ENCODE data around the gene STAC2.

Gene STAC2

GRCh38 chr17:39187152-39187830 is 38.5 kb downstream of the STAC2 start:
- no peaks in the 10 kb centered on the region for H3K79me2 ChIP-seq (ENCODE audit: insufficient read depth, low read length)
- no peak overlapping the region for H3K4me2 ChIP-seq (ENCODE audit: low read depth, low read length, poor library complexity, severe bottlenecking)
- no peak overlapping the region for H3K4me3 ChIP-seq (ENCODE audit: insufficient read depth, low read length, poor library complexity, severe bottlenecking)
- H3F3A ChIP-seq (ENCODE audit: insufficient read depth): no peaks in the 10 kb centered on the region
- TF ChIP-seq, protein P1, sequence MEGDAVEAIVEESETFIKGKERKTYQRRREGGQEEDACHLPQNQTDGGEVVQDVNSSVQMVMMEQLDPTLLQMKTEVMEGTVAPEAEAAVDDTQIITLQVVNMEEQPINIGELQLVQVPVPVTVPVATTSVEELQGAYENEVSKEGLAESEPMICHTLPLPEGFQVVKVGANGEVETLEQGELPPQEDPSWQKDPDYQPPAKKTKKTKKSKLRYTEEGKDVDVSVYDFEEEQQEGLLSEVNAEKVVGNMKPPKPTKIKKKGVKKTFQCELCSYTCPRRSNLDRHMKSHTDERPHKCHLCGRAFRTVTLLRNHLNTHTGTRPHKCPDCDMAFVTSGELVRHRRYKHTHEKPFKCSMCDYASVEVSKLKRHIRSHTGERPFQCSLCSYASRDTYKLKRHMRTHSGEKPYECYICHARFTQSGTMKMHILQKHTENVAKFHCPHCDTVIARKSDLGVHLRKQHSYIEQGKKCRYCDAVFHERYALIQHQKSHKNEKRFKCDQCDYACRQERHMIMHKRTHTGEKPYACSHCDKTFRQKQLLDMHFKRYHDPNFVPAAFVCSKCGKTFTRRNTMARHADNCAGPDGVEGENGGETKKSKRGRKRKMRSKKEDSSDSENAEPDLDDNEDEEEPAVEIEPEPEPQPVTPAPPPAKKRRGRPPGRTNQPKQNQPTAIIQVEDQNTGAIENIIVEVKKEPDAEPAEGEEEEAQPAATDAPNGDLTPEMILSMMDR (IDR thresholded peaks at IDR 0.05; ENCODE audit: insufficient read depth, low read length, poor library complexity, severe bottlenecking): no peak
- TF ChIP-seq EZH2phosphoT487 (conservative IDR thresholded peaks at IDR 0.05; ENCODE audit: low read length): no peak
- no peaks in the 10 kb centered on the region for H3K27me3 ChIP-seq (ENCODE audit: low read length)
- H4K20me1 ChIP-seq (ENCODE audit: low read depth, low read length): no peaks in the 10 kb centered on the region
- no peaks in the 10 kb centered on the region for H3K9me2 ChIP-seq (replicated peaks; ENCODE audit: insufficient read depth, low read length)
- H3K27ac ChIP-seq (ENCODE audit: low read depth, low read length): no peak overlapping the region
- no peak overlapping the region for H2AFZ ChIP-seq (ENCODE audit: low read depth, low read length, severe bottlenecking)
- H3K9ac ChIP-seq (ENCODE audit: low read length): no peak overlapping the region
- H3K36me3 ChIP-seq (ENCODE audit: low read length): no peaks in the 10 kb centered on the region
- no peaks in the 10 kb centered on the region for H3K9me3 ChIP-seq (ENCODE audit: insufficient read depth, low read length)

DNA sequence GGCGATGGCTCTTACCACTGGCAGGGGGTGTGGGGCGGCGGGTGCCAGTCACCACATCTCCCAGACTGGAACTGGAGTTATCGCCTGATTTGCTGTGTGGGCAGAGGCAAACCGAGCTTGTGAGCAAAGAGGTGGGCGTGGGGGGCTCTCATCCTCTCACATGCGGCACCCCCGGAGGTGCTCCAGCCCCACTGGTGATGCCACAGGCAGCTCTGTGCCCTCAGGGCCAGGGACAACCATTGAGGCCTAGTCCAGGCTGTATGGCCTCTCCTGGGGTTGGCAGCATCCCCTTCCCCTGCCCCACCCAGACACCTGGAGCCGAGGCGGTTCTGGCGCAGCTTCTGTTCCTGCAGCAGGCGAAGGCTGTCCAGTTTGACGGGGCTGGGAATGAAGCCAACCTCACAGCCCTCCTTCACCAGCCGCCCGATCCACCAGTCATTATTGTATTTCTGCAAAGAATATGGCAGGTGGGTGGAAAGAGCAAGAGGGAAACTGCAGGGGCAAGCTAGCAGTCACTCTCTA is 39.2 kb downstream of the STAC2 start:
- Histone ChIP-seq H3K36me3 (ENCODE audit: low read length) (no peaks in the 10 kb centered on the region), H3K9me3 (ENCODE audit: insufficient read depth, low read length) (no peaks in the 10 kb centered on the region)

GRCh38 chr17:39183720-39184119 is 42.0 kb downstream of the STAC2 start:
- Histone ChIP-seq H3K79me2 (ENCODE audit: insufficient read depth, low read length) (no peaks in the 10 kb centered on the region), H3K36me3 (ENCODE audit: low read length) (no peaks in the 10 kb centered on the region; the same call in 1 of the 2 replicates), H3F3A (ENCODE audit: insufficient read depth) (no peaks in the 10 kb centered on the region), H3K4me2 (ENCODE audit: low read depth, low read length, poor library complexity, severe bottlenecking) (no peak overlapping the region), H4K20me1 (ENCODE audit: low read depth, low read length) (no peaks in the 10 kb centered on the region), H3K27me3 (ENCODE audit: low read length) (no peaks in the 10 kb centered on the region), H3K27ac (ENCODE audit: low read depth, low read length) (no peak overlapping the region), H3K9me3 (ENCODE audit: insufficient read depth, low read length) (no peaks in the 10 kb centered on the region), H3K4me3 (ENCODE audit: insufficient read depth, low read length, poor library complexity, severe bottlenecking) (no peak overlapping the region), H3K9me2 (replicated peaks; ENCODE audit: insufficient read depth, low read length) (no peaks in the 10 kb centered on the region), H2AFZ (ENCODE audit: low read depth, low read length, severe bottlenecking) (no peak overlapping the region), H3K9ac (ENCODE audit: low read length) (no peak overlapping the region)
- TF ChIP-seq, protein P1 (IDR thresholded peaks at IDR 0.05; ENCODE audit: insufficient read depth, low read length, poor library complexity, severe bottlenecking): no peak
- no peak for TF ChIP-seq EZH2phosphoT487 (conservative IDR thresholded peaks at IDR 0.05; ENCODE audit: low read length)

More for the DNA sequence above, 39.2 kb downstream of the STAC2 start:
- Histone ChIP-seq H3K4me2 (ENCODE audit: low read depth, low read length, poor library complexity, severe bottlenecking) (no peak overlapping the region), H2AFZ (ENCODE audit: low read depth, low read length, severe bottlenecking) (no peak overlapping the region), H3K4me3 (ENCODE audit: insufficient read depth, low read length, poor library complexity, severe bottlenecking) (no peak overlapping the region), H4K20me1 (ENCODE audit: low read depth, low read length) (no peaks in the 10 kb centered on the region), H3K27me3 (ENCODE audit: low read length) (no peaks in the 10 kb centered on the region), H3K9ac (ENCODE audit: low read length) (no peak overlapping the region), H3K9me2 (replicated peaks; ENCODE audit: insufficient read depth, low read length) (no peaks in the 10 kb centered on the region), H3K27ac (ENCODE audit: low read depth, low read length) (no peak overlapping the region), H3F3A (ENCODE audit: insufficient read depth) (no peaks in the 10 kb centered on the region), H3K79me2 (ENCODE audit: insufficient read depth, low read length) (no peaks in the 10 kb centered on the region)
- TF ChIP-seq, protein P1 (IDR thresholded peaks at IDR 0.05; ENCODE audit: insufficient read depth, low read length, poor library complexity, severe bottlenecking): no peak
- no peak for TF ChIP-seq EZH2phosphoT487 (conservative IDR thresholded peaks at IDR 0.05; ENCODE audit: low read length)
